B cell (primary cell): ENCODE data around the gene APP.

Experiments
- EZH2 ChIP-seq: IDR thresholded peaks from 2 replicates; pipeline ENCODE4 v1.6.1; 2012; ENCODE audit warnings: borderline replicate concordance, low read depth, mild to moderate bottlenecking, moderate library complexity, low read length; ENCODE audit not compliant: insufficient read depth, poor library complexity, severe bottlenecking
- TF ChIP-seq, protein P1 (sequence below): fragments of 200-600 bp; IDR thresholded peaks from one replicate; pipeline ENCODE4 v1.8.0; 2022; ENCODE audit warnings: antibody characterized with exemption, mild to moderate bottlenecking

- TF ChIP-seq, protein P1, sequence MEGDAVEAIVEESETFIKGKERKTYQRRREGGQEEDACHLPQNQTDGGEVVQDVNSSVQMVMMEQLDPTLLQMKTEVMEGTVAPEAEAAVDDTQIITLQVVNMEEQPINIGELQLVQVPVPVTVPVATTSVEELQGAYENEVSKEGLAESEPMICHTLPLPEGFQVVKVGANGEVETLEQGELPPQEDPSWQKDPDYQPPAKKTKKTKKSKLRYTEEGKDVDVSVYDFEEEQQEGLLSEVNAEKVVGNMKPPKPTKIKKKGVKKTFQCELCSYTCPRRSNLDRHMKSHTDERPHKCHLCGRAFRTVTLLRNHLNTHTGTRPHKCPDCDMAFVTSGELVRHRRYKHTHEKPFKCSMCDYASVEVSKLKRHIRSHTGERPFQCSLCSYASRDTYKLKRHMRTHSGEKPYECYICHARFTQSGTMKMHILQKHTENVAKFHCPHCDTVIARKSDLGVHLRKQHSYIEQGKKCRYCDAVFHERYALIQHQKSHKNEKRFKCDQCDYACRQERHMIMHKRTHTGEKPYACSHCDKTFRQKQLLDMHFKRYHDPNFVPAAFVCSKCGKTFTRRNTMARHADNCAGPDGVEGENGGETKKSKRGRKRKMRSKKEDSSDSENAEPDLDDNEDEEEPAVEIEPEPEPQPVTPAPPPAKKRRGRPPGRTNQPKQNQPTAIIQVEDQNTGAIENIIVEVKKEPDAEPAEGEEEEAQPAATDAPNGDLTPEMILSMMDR, result no peak
- no peak for TF ChIP-seq EZH2
Observed at GRCh38 chr21:25925064-25925800, 245.3 kb downstream of the APP start.
